ENCODE measurements around the gene CNTN2.

The CNTN2 gene

DNA sequence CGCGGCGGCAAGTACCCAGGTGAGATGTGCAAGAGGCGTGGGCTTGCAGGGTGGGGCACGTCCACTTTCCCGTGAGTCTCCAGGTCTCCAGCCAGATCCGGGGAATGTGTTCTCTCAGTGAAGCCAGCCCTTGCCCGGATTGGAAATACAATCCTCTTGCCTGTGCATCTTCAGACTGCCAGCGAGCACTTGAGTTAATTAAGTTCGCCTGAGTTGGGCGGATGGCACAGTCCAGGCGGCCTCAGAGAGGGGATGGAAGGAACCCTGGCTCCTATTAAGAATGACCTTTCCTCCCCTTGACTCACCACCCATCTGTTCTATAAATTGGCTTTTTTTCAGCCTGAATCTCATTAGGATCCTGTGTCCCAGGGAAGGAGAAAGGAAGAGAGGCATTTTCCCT, 33.3 kb upstream of the CNTN2 start:
- H3K4me3 ChIP-seq (ENCODE audit: low read depth, low read length), result no peak overlapping the region
- DNase-seq (ENCODE audit: low read depth), result no peak
- TF ChIP-seq CTCF (IDR thresholded peaks at IDR 0.05; ENCODE audit: low read depth, low read length) (no peak), POLR2A (IDR thresholded peaks at IDR 0.05; ENCODE audit: extremely low read depth, insufficient read length) (no peak), MYC (IDR thresholded peaks at IDR 0.05; ENCODE audit: low read depth, low read length) (no peak)
- TF ChIP-seq, protein P1, sequence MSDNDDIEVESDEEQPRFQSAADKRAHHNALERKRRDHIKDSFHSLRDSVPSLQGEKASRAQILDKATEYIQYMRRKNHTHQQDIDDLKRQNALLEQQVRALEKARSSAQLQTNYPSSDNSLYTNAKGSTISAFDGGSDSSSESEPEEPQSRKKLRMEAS (IDR thresholded peaks at IDR 0.05; ENCODE audit: low read depth, low read length), result no peak

DNA sequence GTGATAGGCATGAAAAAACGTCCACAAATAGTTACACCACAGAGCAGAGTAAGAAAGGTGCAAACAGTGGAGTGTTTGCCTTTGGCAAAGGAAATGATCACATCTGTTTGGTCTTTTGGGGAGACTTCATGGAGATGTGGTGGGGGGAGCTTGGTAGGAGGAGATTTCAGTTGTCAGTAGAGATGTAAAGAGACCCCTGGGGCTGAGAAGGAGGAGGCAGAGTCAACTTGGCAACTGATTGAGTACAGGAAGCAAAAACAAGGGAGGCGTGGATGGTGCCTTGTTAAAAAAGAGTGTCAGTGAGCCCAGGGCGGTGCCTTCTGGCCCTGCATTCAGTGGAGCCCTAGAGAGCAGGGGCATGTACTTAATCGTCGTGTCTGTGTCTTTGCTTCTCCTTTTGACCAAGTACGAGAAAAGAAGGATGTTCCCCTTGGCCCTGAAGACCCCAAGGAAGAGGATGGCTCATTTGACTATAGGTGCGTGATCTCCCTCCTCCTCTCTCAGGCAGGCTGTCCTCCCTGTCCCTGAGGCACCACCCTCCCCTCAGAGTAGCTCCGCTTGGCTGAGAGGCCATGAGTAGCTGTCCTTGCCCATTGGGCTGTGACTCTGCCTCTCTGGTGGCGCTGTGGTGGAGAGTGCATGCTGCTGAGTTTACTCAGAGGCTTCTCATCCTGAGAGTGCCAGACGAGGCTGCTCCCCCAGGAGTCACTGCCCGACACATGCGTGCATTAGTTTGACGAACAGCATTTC, 30.4 kb upstream of the CNTN2 start:
- TF ChIP-seq MYC (IDR thresholded peaks at IDR 0.05; ENCODE audit: low read depth, low read length) (no peak), CTCF (IDR thresholded peaks at IDR 0.05; ENCODE audit: low read depth, low read length) (no peak), POLR2A (IDR thresholded peaks at IDR 0.05; ENCODE audit: extremely low read depth, insufficient read length) (no peak)
- TF ChIP-seq, protein P1 (IDR thresholded peaks at IDR 0.05; ENCODE audit: low read depth, low read length), result no peak
- no peak overlapping the region for H3K4me3 ChIP-seq (ENCODE audit: low read depth, low read length)
- no peak for DNase-seq (ENCODE audit: low read depth)

DNA sequence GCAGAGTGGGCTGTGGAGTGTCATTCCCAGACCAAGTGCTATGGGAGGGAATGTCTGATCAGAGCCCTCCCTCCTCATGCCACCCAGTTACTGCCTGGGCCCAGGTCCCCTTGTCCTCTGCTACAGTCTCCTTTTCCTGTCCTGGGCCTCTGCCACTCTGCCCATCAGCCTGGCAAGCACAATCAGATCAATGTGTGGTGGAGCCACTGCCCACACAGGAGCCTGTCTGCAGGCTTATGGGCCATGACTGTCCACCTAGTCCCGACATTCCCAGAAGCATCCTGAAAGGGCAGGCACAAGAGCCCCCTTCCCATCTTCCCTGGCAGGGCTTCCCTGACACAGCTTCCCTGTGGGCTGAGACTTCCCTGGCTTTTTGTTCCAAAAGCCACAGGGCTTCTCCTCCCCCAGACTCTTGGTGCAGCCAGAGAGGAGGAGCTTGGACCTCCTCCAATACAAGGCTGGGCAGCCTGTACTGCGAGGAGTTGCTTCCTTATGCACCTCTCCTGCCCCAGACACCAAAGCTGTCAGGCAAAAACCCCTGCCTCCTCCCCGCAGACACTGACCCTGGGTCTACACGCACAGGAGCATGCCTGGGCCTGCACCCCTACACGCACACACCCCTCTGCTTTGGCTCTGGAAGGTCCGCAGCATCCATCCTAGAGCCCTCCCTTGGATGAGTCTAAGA, 29.2 kb upstream of the CNTN2 start:
- DNase-seq (ENCODE audit: low read depth), result no peak

DNA sequence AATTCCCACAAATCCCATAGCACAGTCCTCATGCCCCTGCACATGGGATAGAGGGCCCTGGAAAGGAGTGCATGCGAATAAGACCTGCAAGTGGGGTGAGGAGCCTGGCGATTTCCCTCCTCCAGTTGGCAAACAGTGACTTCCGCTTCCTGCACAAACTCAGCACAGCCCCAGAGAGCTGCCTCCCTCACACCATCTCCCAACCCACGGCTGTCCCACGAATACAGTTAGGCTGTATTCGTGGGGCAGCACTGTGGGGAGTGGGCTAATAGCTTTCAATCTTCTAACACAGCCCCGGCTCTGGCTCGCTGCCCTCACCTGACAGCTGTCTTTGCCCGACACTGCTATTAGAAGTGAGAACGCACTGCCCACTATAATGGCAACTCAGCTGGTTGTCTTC, 28.2 kb upstream of the CNTN2 start:
- no peak for TF ChIP-seq POLR2A (IDR thresholded peaks at IDR 0.05; ENCODE audit: extremely low read depth, insufficient read length)
- TF ChIP-seq MYC (IDR thresholded peaks at IDR 0.05; ENCODE audit: low read depth, low read length), result no peak
- TF ChIP-seq, protein P1 (IDR thresholded peaks at IDR 0.05; ENCODE audit: low read depth, low read length), result no peak
- no peak for TF ChIP-seq CTCF (IDR thresholded peaks at IDR 0.05; ENCODE audit: low read depth, low read length)
- DNase-seq (ENCODE audit: low read depth), result no peak
- no peak overlapping the region for H3K4me3 ChIP-seq (ENCODE audit: low read depth, low read length)

More for the DNA sequence above, 29.2 kb upstream of the CNTN2 start:
- TF ChIP-seq, protein P1 (IDR thresholded peaks at IDR 0.05; ENCODE audit: low read depth, low read length), result no peak
- TF ChIP-seq CTCF (IDR thresholded peaks at IDR 0.05; ENCODE audit: low read depth, low read length) (no peak), MYC (IDR thresholded peaks at IDR 0.05; ENCODE audit: low read depth, low read length) (no peak), POLR2A (IDR thresholded peaks at IDR 0.05; ENCODE audit: extremely low read depth, insufficient read length) (no peak)
- H3K4me3 ChIP-seq (ENCODE audit: low read depth, low read length), result no peak overlapping the region

DNA sequence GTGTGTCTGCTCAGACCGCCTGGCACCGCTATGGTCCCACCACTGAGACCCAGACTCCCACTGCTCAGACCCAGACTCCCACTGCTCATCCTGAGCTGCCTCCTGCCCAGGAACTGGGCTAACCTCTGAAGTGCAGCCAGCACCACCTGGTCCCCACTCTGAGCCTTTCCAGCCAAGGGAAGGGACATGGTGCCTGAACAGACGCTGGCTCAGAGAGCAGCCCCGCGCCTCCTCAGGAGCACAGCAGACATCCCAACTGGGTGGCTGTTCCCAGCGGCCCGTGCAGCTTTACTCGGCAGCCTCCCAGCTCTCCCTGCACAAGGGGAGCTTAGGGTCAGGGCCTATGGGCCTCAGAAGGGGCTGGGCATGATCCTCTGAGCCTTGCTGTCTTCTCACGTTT, 27.8 kb upstream of the CNTN2 start:
- no peak for DNase-seq (ENCODE audit: low read depth)

More for the DNA sequence above, 27.8 kb upstream of the CNTN2 start:
- H3K4me3 ChIP-seq (ENCODE audit: low read depth, low read length), result no peak overlapping the region
- TF ChIP-seq, protein P1 (IDR thresholded peaks at IDR 0.05; ENCODE audit: low read depth, low read length), result no peak
- TF ChIP-seq MYC (IDR thresholded peaks at IDR 0.05; ENCODE audit: low read depth, low read length) (no peak), POLR2A (IDR thresholded peaks at IDR 0.05; ENCODE audit: extremely low read depth, insufficient read length) (no peak), CTCF (IDR thresholded peaks at IDR 0.05; ENCODE audit: low read depth, low read length) (no peak)
